HG03135 (cell line): ENCODE measurements around the gene AGTR2.
"Not testable (repeated sequence)": the region's sequence is repeated elsewhere in the genome, so short reads cannot be mapped to it uniquely, and the experiment has no call there.

Source experiments
- ATAC-seq: cut with Tn5 transposase; IDR thresholded peaks from one replicate; pipeline ENCODE4 v1.9.1; 2021; ENCODE audit warnings: mild to moderate bottlenecking, moderate library complexity; ENCODE audit not compliant: unreplicated experiment

Gene AGTR2, protein sequence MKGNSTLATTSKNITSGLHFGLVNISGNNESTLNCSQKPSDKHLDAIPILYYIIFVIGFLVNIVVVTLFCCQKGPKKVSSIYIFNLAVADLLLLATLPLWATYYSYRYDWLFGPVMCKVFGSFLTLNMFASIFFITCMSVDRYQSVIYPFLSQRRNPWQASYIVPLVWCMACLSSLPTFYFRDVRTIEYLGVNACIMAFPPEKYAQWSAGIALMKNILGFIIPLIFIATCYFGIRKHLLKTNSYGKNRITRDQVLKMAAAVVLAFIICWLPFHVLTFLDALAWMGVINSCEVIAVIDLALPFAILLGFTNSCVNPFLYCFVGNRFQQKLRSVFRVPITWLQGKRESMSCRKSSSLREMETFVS

DNA sequence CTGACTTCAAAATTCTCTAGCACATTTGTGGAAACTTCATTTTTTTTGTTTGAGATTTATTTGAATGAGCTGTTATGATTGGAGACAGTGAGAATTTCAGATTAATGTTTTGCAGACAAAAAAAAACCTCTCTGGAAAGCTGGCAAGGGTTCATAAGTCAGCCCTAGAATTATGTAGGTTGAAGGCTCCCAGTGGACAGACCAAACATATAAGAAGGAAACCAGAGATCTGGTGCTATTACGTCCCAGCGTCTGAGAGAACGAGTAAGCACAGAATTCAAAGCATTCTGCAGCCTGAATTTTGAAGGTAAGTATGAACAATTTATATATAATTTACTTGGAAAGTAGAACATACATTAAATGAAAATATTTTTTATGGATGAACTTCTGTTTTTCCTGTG lies at the start of gene AGTR2:
Gene AGTR2 (plus strand): TSS at position 234 of the 400 bp plus-strand sequence. CDS start 1,537 bp downstream, outside the sequence.
- ATAC-seq: no peak

DNA sequence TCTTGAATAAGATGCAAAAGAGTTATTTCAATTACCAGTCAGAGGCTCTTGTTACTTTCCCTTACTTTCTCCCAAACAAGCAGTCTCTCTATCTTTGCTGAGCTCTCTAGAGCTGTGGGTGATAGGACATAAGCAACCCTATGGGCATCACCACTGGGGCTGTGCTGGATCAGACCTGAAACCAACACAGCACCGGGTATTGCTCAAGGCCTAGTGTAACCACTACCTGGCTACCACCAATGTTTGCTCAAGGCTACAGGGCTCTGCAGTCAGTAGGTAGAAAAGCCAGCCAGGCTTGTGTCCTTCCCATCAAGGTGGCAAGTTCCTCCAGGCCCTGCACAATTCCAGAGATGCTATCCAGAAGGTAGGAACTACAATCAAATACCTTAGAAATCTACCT lies 35.3 kb upstream of the AGTR2 start:
- no peak for ATAC-seq

DNA sequence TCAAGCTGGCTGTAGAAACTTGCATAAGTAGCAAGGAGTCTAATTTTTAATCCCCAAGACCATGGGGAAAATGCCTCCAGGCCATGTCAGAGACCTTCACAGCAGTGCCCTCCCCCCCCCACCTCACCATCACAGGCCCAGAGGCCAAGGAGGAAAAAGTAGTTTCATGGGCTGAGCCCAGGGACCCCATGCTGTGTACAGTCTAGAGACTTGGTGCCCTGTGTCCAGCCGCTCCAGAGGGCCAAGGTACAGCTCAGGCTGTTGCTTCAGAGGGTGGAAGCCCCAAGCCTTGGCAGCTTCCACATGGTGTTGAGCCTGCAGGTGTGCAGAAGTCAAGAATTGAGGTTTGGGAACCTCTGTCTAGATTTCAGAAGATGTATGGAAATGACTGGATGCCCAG lies 29.3 kb upstream of the AGTR2 start:
- not testable (repeated sequence) for ATAC-seq

DNA sequence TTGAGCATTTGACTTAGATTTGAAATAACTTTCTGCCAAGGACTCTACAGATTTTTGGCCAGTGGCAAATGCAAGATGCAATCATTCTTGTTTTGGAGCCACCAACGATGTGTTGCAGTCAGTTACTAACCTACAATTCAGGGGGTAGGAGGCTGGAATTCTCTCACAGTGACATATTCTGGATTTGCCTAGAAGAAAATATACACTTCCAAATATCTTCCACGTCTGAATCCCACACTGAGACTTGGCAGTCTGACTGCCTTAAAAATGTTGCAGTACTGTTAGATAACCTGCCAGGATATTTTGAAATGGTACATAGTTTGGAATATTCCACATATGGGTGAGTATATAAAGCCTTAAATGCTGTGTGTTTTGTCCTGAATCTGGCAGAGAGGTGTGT lies 27.6 kb upstream of the AGTR2 start:
- no peak for ATAC-seq

DNA sequence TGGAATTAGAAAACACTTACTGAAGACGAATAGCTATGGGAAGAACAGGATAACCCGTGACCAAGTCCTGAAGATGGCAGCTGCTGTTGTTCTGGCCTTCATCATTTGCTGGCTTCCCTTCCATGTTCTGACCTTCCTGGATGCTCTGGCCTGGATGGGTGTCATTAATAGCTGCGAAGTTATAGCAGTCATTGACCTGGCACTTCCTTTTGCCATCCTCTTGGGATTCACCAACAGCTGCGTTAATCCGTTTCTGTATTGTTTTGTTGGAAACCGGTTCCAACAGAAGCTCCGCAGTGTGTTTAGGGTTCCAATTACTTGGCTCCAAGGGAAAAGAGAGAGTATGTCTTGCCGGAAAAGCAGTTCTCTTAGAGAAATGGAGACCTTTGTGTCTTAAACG lies 2.4 kb downstream of the AGTR2 start:
- no peak for ATAC-seq

DNA sequence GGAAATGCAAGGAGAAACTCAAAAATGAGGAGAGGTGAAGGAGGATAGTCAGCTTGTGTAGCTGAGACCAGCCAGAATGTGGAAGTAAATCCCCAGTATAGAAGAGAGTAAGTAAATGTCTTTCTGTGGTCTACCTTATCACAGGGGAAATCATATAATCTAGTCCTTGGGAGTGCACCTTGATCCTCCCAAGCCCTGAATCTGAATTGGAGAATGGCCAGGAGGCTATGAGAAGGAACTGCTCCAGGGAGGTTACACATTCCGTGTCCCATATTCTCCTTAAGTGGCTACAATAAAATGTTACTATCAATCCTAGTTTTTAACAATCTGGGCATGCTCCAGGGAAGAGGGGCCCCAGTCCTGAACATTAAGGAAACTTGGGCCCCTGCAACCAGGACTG lies 10.8 kb downstream of the AGTR2 start:
- no peak for ATAC-seq

DNA sequence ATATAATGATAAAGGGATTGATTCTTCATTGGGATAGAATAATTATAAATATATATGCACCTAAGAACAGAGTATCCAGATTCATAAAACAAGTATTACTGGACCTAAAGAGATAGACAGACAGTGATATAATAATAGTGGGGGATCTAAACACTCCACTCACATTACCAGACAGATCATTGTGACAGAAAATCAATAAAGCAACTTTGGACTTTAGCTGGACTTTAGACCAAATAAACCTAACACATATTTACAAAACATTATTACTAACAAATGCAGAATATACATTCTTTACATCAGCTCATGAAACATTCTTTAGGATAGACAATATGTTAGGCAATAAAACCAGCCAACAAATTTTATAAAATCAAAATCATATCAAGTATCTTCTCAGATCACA lies 14.6 kb downstream of the AGTR2 start:
- ATAC-seq: no peak

DNA sequence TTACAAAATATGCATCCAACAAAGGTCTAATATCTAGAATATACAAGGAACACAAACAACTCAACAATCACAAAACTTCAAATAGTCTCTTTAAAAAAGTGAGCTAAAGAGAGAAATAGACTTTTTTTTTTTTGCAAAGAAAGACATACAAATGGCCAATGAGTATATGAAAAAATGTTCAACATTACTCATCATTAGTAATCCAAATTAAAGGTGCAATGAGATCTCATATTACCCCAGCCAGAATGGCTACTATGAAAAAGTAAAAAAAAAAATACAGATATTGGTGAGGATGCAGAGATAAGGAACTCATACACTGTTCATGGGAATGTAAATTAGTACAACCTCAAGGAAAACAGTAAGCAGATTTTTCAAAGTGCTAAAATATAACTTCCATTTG lies 24.1 kb downstream of the AGTR2 start:
- ATAC-seq: no peak

DNA sequence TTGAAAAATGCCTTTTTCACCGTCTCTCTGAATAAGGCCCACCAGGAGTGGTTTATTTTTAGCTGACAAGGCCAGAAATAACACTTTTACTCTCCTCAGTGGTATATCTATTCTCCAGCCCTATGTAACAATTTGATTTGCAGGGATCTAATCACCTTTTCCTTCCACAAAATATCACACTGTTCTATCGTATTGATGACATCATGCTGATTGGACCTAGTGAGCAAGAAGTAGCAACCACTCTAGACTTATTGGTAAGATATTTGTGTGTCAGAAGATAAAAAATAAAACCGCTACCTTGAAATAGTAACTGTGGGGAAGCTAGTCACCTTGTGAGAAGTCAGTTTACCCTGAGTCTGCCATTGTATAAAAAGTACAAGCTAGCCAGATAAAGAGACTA lies 27.7 kb downstream of the AGTR2 start:
- no peak for ATAC-seq

DNA sequence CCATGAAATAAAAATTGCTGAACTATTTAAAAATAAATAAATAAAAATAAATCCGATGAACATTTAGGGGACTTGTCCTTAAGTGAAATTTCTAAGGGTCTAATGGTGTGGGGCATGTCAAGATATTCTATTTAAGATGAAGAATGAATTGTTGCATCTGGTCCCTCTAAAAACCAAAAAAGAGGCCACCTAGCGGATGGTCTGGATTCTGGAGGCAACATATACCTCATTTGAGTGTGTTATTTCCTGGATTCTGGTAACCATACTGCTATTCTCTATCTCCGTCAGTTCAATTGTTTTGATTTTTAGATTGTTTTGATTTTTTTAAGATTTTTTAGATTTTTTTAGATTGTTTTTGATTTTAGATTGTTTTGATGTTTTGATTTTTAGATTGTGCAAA lies 28.3 kb downstream of the AGTR2 start:
- no peak for ATAC-seq

DNA sequence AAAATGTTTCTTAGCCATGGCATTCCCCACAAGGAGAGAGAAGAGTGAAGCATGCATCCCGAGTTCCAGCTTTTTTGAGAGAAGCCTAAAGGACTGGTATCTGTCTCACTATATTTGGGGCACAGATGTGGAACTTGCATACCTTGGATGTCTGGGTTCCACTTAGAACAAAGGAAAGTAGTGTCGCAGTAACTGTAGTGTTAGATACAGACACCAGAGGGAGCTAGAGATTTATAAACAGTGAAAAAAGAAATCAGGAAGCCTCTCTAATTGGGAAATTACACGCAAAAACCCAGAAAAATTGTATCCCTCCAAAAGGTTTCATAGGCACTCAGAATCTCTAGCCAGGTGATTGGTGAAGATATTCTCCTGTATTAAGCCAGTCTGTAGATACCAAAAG lies 34.4 kb downstream of the AGTR2 start:
- ATAC-seq: no peak

DNA sequence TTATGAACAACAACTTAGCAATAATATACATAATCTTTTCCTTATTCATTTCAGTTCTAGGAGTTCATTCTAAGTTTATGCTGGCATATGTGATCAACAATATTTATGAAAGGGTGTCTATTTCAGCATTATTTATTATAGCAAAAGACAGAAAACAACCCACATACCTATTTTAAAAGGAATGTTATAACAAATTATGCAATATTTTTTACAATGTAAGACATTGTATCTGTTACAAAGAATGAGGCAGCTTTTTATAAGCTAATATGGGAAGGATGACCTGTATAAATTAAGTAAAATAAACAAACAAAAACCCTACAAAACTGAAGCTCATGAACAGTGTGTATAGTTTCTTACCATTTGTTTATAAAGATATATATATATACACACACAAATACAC lies 42.7 kb downstream of the AGTR2 start:
- ATAC-seq: no peak

DNA sequence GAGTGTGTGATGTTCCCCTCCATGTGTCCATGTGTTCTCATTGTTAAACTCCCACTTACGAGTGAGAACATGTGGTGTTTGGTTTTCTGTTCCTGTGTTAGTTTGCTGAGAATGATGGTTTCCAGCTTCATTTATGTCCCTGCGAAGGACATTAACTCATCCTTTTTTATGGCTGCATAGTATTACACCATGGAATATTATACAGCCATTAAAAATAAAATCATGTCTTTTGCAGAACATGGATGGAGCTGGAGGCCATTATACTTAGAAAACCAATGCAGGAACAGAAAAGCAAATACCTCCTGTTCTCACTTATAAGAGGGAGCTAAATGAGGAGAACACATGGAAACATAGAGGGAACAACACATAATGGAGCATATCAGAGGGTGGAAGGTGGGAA lies 46.5 kb downstream of the AGTR2 start:
- ATAC-seq: not testable (repeated sequence)
